Measurements from ENCODE around the gene LRP6. TPM values are rescaled to one million over a fixed set of nuclear protein-coding genes. Genes with fewer than 3 reads are reported as not detected.

The LRP6 gene
- total RNA-seq, 1 donor from 2014 or later: 40.9 TPM

DNA sequence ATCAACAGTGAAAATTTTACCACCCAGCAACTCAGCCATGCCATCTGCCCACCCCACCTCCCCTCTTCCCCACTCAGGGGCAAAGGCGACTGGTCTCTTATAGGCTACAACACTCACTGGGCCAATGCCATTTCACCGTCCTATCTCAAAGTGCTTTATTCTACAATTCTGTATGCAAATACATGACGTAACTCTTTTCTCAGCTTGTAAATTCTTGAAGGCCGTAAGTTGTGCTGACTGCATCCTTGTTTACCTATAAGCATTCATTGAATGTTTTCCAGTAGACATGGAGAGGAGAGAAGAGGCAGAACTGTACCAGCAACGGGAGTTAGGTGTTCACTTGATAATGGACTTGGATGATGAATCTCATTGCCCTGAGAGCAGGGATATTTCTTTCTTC lies 180.5 kb downstream of the LRP6 start:
- Histone ChIP-seq H3K79me2 (ENCODE audit: insufficient read depth, low read length) (no peaks in the 10 kb centered on the region), H3K27me3 (ENCODE audit: insufficient read depth, low read length) (peaks cover 2% of the 10 kb centered on the region), H3K4me1 (ENCODE audit: insufficient read depth, low read length) (no peaks in the 10 kb centered on the region), H3K4me3 (ENCODE audit: insufficient read depth, low read depth, low read length) (no peak overlapping the region), H3K9ac (ENCODE audit: low read length) (no peak overlapping the region), H3K4me2 (ENCODE audit: low read length) (no peak overlapping the region), H3K27ac (ENCODE audit: low read depth, low read length) (no peak overlapping the region), H3K9me3 (ENCODE audit: insufficient read depth, low read depth, low read length) (no peaks in the 10 kb centered on the region), H3K36me3 (ENCODE audit: insufficient read depth, low read length) (no peaks in the 10 kb centered on the region), H2AFZ (ENCODE audit: low read depth, low read length) (no peak overlapping the region), H4K20me1 (ENCODE audit: insufficient read depth, low read length) (no peaks in the 10 kb centered on the region)
- DNase-seq (ENCODE audit: low read depth): no peak
- Mint-ChIP-seq H3K9me3 (ENCODE audit: unreplicated experiment) (no peaks in the 10 kb centered on the region), H3K27me3 (ENCODE audit: low read depth, unreplicated experiment) (no peaks in the 10 kb centered on the region), H3K36me3 (ENCODE audit: low read depth, unreplicated experiment) (peaks cover 2% of the 10 kb centered on the region), H3K4me1 (ENCODE audit: low read depth, unreplicated experiment) (peaks cover 12% of the 10 kb centered on the region), H3K27ac (ENCODE audit: unreplicated experiment) (no peak overlapping the region), H3K4me3 (ENCODE audit: unreplicated experiment) (no peak overlapping the region)
- TF ChIP-seq, protein P1, sequence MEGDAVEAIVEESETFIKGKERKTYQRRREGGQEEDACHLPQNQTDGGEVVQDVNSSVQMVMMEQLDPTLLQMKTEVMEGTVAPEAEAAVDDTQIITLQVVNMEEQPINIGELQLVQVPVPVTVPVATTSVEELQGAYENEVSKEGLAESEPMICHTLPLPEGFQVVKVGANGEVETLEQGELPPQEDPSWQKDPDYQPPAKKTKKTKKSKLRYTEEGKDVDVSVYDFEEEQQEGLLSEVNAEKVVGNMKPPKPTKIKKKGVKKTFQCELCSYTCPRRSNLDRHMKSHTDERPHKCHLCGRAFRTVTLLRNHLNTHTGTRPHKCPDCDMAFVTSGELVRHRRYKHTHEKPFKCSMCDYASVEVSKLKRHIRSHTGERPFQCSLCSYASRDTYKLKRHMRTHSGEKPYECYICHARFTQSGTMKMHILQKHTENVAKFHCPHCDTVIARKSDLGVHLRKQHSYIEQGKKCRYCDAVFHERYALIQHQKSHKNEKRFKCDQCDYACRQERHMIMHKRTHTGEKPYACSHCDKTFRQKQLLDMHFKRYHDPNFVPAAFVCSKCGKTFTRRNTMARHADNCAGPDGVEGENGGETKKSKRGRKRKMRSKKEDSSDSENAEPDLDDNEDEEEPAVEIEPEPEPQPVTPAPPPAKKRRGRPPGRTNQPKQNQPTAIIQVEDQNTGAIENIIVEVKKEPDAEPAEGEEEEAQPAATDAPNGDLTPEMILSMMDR (IDR thresholded peaks at IDR 0.05; ENCODE audit: insufficient read depth, low read depth, low read length): no peak
- no peak for FAIRE-seq

DNA sequence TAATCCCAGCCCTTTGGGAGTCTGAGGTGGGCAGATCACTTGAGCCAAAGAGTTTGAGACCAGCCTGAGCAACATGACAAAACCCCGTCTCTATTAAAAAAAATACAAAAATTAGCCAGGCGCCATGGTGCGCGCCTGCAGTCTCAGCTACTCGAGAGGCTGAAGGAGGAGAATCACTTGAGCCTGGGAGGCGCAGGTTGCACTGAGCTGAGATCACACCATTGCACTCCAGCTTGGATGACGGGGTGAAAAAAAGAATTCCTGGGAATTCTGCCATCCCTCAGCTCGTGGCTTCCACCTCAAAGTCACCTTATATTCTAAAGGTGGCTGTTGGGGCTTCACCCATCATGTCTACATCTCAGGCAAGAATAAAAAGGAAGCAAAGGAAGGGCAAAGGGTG lies 183.2 kb downstream of the LRP6 start:
- peaks cover 15% of the 10 kb centered on the region for H3K4me1 Mint-ChIP-seq (ENCODE audit: low read depth, unreplicated experiment)
- no peak overlapping the region for H3K27ac Mint-ChIP-seq (ENCODE audit: unreplicated experiment)
- FAIRE-seq (no peak), DNase-seq (ENCODE audit: low read depth) (peak; percentile 33)
- no peaks in the 10 kb centered on the region for H4K20me1 ChIP-seq (ENCODE audit: insufficient read depth, low read length)
- H3K9ac ChIP-seq (ENCODE audit: low read length): no peak overlapping the region
- peaks cover 1% of the 10 kb centered on the region for H3K9me3 Mint-ChIP-seq (ENCODE audit: unreplicated experiment)
- H3K27me3 ChIP-seq (ENCODE audit: insufficient read depth, low read length): peaks cover 2% of the 10 kb centered on the region
- no peaks in the 10 kb centered on the region for H3K79me2 ChIP-seq (ENCODE audit: insufficient read depth, low read length)
- H3K36me3 Mint-ChIP-seq (ENCODE audit: low read depth, unreplicated experiment): peaks cover 2% of the 10 kb centered on the region
- no peaks in the 10 kb centered on the region for H3K27me3 Mint-ChIP-seq (ENCODE audit: low read depth, unreplicated experiment)
- H3K4me3 ChIP-seq (ENCODE audit: insufficient read depth, low read depth, low read length): no peak overlapping the region
- H3K4me1 ChIP-seq (ENCODE audit: insufficient read depth, low read length): peaks cover 5% of the 10 kb centered on the region
- H2AFZ ChIP-seq (ENCODE audit: low read depth, low read length): no peak overlapping the region
- TF ChIP-seq, protein P1 (IDR thresholded peaks at IDR 0.05; ENCODE audit: insufficient read depth, low read depth, low read length): no peak
- no peak for TF ChIP-seq EZH2 (IDR thresholded peaks at IDR 0.05; ENCODE audit: insufficient read depth, low read length)
- H3K36me3 ChIP-seq (ENCODE audit: insufficient read depth, low read length): no peaks in the 10 kb centered on the region
- H3K27ac ChIP-seq (ENCODE audit: low read depth, low read length): no peak overlapping the region
- no peak overlapping the region for H3K4me3 Mint-ChIP-seq (ENCODE audit: unreplicated experiment)
- H3K4me2 ChIP-seq (ENCODE audit: low read length): no peak overlapping the region
- no peaks in the 10 kb centered on the region for H3K9me3 ChIP-seq (ENCODE audit: insufficient read depth, low read depth, low read length)

DNA sequence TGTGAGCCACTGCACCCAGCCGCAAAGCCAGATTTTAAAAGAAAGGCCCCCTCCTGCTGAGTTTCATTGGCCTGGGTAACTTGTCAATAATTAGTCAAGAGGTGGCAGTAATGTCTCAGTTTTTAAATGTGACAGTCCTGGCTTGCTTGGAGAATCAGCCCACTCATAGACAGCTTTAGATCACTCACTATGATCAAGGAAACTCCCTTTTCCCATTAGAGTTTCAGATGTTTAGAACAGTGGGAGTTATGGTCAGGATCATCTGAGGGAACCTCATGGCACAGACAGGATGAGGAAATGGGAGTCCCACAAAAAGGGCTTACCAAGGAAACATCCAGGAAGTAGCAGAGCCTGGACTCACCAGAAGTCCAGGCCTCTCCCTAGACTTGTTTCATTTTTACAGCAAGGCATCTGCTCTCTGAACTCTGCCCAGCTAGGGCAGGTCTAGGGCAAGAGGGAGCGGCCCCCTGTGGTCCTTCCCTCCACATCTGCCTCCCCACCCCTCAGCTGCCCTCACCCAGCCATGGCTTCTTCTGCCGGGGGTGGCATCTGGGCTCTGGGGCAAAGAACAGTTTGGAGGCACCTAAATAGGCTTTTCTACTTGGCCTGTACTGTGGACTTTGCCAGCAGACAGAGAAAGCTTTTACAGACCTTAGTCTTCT lies 184.9 kb downstream of the LRP6 start:
- H3K4me2 ChIP-seq (ENCODE audit: low read length): no peak overlapping the region
- H3K4me1 ChIP-seq (ENCODE audit: insufficient read depth, low read length): peaks cover 5% of the 10 kb centered on the region
- TF ChIP-seq, protein P1 (IDR thresholded peaks at IDR 0.05; ENCODE audit: insufficient read depth, low read depth, low read length): peak; percentile 18
- no peak for TF ChIP-seq EZH2 (IDR thresholded peaks at IDR 0.05; ENCODE audit: insufficient read depth, low read length)
- Mint-ChIP-seq H3K4me1 (ENCODE audit: low read depth, unreplicated experiment) (peaks cover 9% of the 10 kb centered on the region), H3K36me3 (ENCODE audit: low read depth, unreplicated experiment) (no peaks in the 10 kb centered on the region), H3K27me3 (ENCODE audit: low read depth, unreplicated experiment) (no peaks in the 10 kb centered on the region), H3K27ac (ENCODE audit: unreplicated experiment) (no peak overlapping the region), H3K4me3 (ENCODE audit: unreplicated experiment) (no peak overlapping the region), H3K9me3 (ENCODE audit: unreplicated experiment) (peaks cover 1% of the 10 kb centered on the region)
- no peak overlapping the region for H2AFZ ChIP-seq (ENCODE audit: low read depth, low read length)
- no peaks in the 10 kb centered on the region for H3K36me3 ChIP-seq (ENCODE audit: insufficient read depth, low read length)
- H4K20me1 ChIP-seq (ENCODE audit: insufficient read depth, low read length): no peaks in the 10 kb centered on the region
- no peaks in the 10 kb centered on the region for H3K79me2 ChIP-seq (ENCODE audit: insufficient read depth, low read length)
- no peak overlapping the region for H3K9ac ChIP-seq (ENCODE audit: low read length)
- FAIRE-seq (peak; percentile 91), DNase-seq (ENCODE audit: low read depth) (no peak)
- H3K4me3 ChIP-seq (ENCODE audit: insufficient read depth, low read depth, low read length): no peak overlapping the region
- H3K9me3 ChIP-seq (ENCODE audit: insufficient read depth, low read depth, low read length): no peaks in the 10 kb centered on the region
- no peak overlapping the region for H3K27ac ChIP-seq (ENCODE audit: low read depth, low read length)
- H3K27me3 ChIP-seq (ENCODE audit: insufficient read depth, low read length): no peaks in the 10 kb centered on the region

All from astrocyte (in vitro differentiated cells and primary cell).